BJ (cell line): ENCODE results near the gene CAST. TPM values are rescaled to one million over a fixed set of nuclear protein-coding genes. Genes with fewer than 3 reads are reported as not detected.

ENCODE experiments used
- CTCF ChIA-PET: fragments of 350-600 bp; formaldehyde crosslinking; extraction: SDS; loops from one replicate; lab custom pipeline; 2021; ENCODE audit warnings: antibody characterized with exemption, inconsistent platforms; lab: Yijun Ruan, JAX
- POLR2A ChIA-PET: fragments of 300-600 bp; sonication (Branson Sonifier 250); formaldehyde crosslinking; extraction: SDS; loops from one replicate; lab custom pipeline; 2021; ENCODE audit warnings: antibody characterized with exemption; lab: Charles Lee
- DNase-seq: peaks from one replicate; pipeline ENCODE4 v3.0.0-alpha.2; 2011; ENCODE audit warnings: low read depth
- H3K27me3 ChIP-seq: 2 replicates; pipeline ENCODE4 v1.6.0; 2011; ENCODE audit warnings: low read length; ENCODE audit not compliant: control insufficient read depth, insufficient read depth
- H3K36me3 ChIP-seq: 2 replicates; pipeline ENCODE4 v1.5.1; 2011; ENCODE audit warnings: low read length; ENCODE audit not compliant: control insufficient read depth, insufficient read depth
- H3K4me3 ChIP-seq: 2 replicates; pipeline ENCODE4 v1.5.1; 2011; ENCODE audit warnings: low read depth, mild to moderate bottlenecking, control low read depth, low read length
- polyA plus RNA-seq: library from polyadenylated mRNA; depleted of rRNA; stranded (reverse); fragments of >200 nt; gene quantifications from 2 replicates; pipeline ENCODE4 v1.2.3, GENCODE V29; 2011
- TF ChIP-seq, protein P1 (sequence below): IDR thresholded peaks from 2 replicates; pipeline ENCODE4 v1.5.1; 2011; ENCODE audit warnings: low read depth, mild to moderate bottlenecking, control low read depth, inconsistent platforms, low read length, moderate library complexity; ENCODE audit not compliant: insufficient read depth

CAST gene
- polyA plus RNA-seq, 1 experiment = 112 TPM

DNA sequence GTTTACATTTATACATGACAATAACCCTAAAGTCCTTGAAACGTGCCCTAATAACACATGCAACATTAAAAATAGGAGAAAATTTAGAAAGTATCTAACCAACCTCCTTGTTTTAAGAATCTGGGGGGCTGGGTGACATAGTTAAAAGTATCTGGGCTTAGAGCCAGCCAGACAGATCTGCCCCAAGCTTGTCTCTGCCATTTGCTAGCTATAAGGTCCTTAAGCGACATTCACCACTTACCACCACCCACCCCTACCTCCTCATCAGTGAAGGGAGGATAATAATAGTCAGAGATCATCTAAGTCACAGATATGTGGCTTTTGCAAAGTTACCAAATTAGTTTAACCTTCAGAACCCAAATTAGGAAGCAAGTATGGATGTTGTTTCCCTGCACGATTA lies 33.8 kb upstream of the CAST start:
- TF ChIP-seq, protein P1, sequence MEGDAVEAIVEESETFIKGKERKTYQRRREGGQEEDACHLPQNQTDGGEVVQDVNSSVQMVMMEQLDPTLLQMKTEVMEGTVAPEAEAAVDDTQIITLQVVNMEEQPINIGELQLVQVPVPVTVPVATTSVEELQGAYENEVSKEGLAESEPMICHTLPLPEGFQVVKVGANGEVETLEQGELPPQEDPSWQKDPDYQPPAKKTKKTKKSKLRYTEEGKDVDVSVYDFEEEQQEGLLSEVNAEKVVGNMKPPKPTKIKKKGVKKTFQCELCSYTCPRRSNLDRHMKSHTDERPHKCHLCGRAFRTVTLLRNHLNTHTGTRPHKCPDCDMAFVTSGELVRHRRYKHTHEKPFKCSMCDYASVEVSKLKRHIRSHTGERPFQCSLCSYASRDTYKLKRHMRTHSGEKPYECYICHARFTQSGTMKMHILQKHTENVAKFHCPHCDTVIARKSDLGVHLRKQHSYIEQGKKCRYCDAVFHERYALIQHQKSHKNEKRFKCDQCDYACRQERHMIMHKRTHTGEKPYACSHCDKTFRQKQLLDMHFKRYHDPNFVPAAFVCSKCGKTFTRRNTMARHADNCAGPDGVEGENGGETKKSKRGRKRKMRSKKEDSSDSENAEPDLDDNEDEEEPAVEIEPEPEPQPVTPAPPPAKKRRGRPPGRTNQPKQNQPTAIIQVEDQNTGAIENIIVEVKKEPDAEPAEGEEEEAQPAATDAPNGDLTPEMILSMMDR = no peak
- no peak overlapping the region for H3K4me3 ChIP-seq
- POLR2A ChIA-PET = no interaction called here
- no peaks in the 10 kb centered on the region for H3K27me3 ChIP-seq
- CTCF ChIA-PET = interaction anchor here (0.6 kb wide), 1 partner anchor 368 kb away, joined by 3 read pairs; no protein-coding TSS in a partner anchor
- no peaks in the 10 kb centered on the region for H3K36me3 ChIP-seq
- no peak for DNase-seq

DNA sequence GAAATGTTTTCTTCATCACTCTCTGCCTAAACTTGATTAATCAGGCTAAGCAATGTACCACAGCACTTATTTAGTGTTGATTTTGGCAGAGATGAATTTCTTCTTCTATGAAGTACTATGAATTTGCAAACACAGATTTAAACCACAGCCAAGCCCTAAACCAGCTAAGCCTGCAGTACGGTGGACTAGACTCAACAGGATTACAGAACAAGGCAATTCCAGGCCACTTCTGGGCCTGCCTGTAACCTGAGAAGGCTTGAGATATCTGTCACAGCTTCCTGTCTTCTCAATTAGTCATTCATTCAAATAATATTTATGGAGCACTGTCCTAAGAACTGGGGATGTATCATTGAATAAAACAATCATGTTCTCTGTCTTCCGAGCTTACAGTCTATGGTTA lies 32.4 kb upstream of the CAST start:
- peak; percentile 58 for DNase-seq
- Histone ChIP-seq H3K27me3 (no peaks in the 10 kb centered on the region), H3K4me3 (no peak overlapping the region), H3K36me3 (no peaks in the 10 kb centered on the region)
- CTCF ChIA-PET = interaction anchor here (1.1 kb wide), 1 partner anchor 58 kb away, joined by 3 read pairs; no protein-coding TSS in a partner anchor
- POLR2A ChIA-PET = no interaction called here
- TF ChIP-seq, protein P1 = no peak

GRCh38 chr5:96633820-96634219 lies 28.4 kb upstream of the CAST start:
- no peak overlapping the region for H3K4me3 ChIP-seq
- DNase-seq = no peak
- TF ChIP-seq, protein P1 = no peak
- CTCF ChIA-PET = interaction anchor here (0.9 kb wide), 1 partner anchor 18 kb away, joined by 3 read pairs; no protein-coding TSS in a partner anchor
- H3K36me3 ChIP-seq = no peaks in the 10 kb centered on the region
- H3K27me3 ChIP-seq = no peaks in the 10 kb centered on the region
- POLR2A ChIA-PET = no interaction called here

DNA sequence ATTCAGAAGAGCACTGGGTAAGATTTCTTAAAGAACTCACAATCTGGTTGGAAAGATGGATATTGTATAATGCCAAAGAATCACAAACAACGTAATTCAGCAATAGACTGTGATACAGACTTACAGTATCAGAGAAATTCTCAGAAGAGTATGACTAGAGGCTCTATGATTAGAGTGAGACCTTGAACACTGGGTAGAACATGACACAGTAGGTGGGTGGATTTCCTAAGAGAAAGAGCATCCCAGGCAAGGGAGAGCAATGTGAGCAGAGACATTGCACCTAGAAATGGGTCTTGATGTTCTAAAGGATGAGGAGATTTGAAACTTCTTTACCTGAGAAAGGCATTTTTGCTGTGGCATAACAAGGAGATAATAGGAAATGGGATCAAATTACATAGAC lies 27.3 kb upstream of the CAST start:
- DNase-seq = no peak
- H3K36me3 ChIP-seq = no peaks in the 10 kb centered on the region
- H3K4me3 ChIP-seq = no peak overlapping the region
- POLR2A ChIA-PET = no interaction called here
- no peaks in the 10 kb centered on the region for H3K27me3 ChIP-seq
- TF ChIP-seq, protein P1 = no peak
- CTCF ChIA-PET = no interaction called here

DNA sequence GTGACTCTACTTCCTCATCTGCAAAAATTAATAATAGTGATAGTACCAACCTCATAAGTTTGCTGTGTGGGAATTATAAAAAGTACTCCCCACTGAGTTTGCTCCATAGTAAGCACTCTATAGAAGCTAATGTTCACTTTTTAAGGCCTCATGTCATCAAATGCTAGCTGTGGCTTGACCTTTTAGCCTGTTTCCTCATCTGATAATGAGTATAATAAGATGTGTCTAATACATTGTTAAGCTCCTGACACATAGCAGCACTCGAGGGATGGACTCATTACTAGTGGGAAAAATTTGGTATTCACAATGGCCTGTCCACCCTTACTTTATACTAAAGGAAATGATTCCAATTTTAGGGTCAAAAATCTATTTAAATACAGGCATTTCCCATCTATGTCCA lies 26.1 kb upstream of the CAST start:
- H3K4me3 ChIP-seq = no peak overlapping the region
- no peak for DNase-seq
- H3K27me3 ChIP-seq = no peaks in the 10 kb centered on the region
- H3K36me3 ChIP-seq = no peaks in the 10 kb centered on the region
- TF ChIP-seq, protein P1 = no peak
- CTCF ChIA-PET = interaction anchor here (1.1 kb wide), 1 partner anchor 22 kb away, joined by 3 read pairs; no protein-coding TSS in a partner anchor
- POLR2A ChIA-PET = no interaction called here
